Adrenal gland (tissue), 12 donors: ENCODE results near the gene BGN. TPM values are rescaled to one million over a fixed set of nuclear protein-coding genes. Genes with fewer than 3 reads are reported as not detected.
A peak's percentile ranks its signal among the peaks of the same experiment; 100 is the strongest.

Experiments
- DNase-seq, 7 donors: peaks; one replicate each; pipeline ENCODE4 v3.0.0-alpha.2; 2019 to 2020
- H3K27ac ChIP-seq, 5 donors: fragments of 200-600 bp; sonication (generic) in 4 of 5; 1 replicate in 3 of 5; 2 replicates in 2 of 5; pipeline versions ENCODE4 v1.5.1 to v1.8.0; 2016 to 2020; ENCODE audit warnings: mild to moderate bottlenecking in 1 of 5
- H3K27me3 ChIP-seq: fragments of 200-600 bp; 2 replicates; pipeline ENCODE4 v1.8.0; 2021
- H3K36me3 ChIP-seq, 2 donors: fragments of 200-600 bp; replicated peaks in 1 of 2; 1 replicate in 1 of 2; 2 replicates in 1 of 2; pipeline versions ENCODE4 v1.5.1 to v1.8.0; 2018 to 2022
- H3K4me1 ChIP-seq, 2 donors: fragments of 200-600 bp; replicated peaks in 1 of 2; 1 replicate in 1 of 2; 2 replicates in 1 of 2; pipeline versions ENCODE4 v1.5.1 to v1.8.0; 2018 to 2021
- H3K4me3 ChIP-seq, 4 donors: fragments of 200-600 bp; sonication (generic) in 3 of 4; one replicate each; pipeline ENCODE4 v1.5.1; 2016 to 2018
- H3K9me3 ChIP-seq, 3 donors: fragments of 200-600 bp; sonication (generic) in 1 of 3; replicated peaks in 1 of 3; 1 replicate in 2 of 3; 2 replicates in 1 of 3; pipeline versions ENCODE4 v1.5.1 to v1.8.0; 2016 to 2021
- CTCF ChIP-seq, 6 experiments: fragments of 450-650 bp in 4 of 6; fragments of 200-600 bp in 2 of 6; sonication (generic) in 1 of 6; IDR thresholded peaks; 1 replicate in 5 of 6; 2 replicates in 1 of 6; pipeline versions ENCODE4 v1.5.1 to v1.8.0; 2016 to 2021; ENCODE audit warnings: antibody characterized with exemption in 6 of 6, mild to moderate bottlenecking in 2 of 6, moderate library complexity in 1 of 6
- POLR2A ChIP-seq, 2 donors: fragments of 450-650 bp; IDR thresholded peaks; one replicate each; pipeline ENCODE4 v1.6.1; 2017; ENCODE audit warnings: antibody characterized with exemption in 2 of 2, mild to moderate bottlenecking in 2 of 2, moderate library complexity in 1 of 2
- WGBS, 4 donors: extraction: QIAGEN DNeasy Blood & Tissue Kit in 2 of 4; methylation state at CpG; one replicate each; pipeline versions ENCODE4 v1.1.5 to v1.1.7; 2013 to 2017; 5-methylcytosine and 5-hydroxymethylcytosine counted together
- intact Hi-C, 2 donors: fragments of 100-400 bp; cut with DNase I; formaldehyde crosslinking; loops; one replicate each; pipeline versions ENCODE4 v1.14.1 to v1.15.0; 2022 to 2023
- polyA plus RNA-seq, 3 donors: library from polyadenylated mRNA; stranded (reverse); fragments of 200-250 nt in 2 of 3; fragments of 350-450 nt in 1 of 3; fragmentation: Illumina TruSeq in 1 of 3; extraction: RNeasy Lipid Tissue Mini Kit (QIAGEN cat#74804) in 1 of 3; gene quantifications; one replicate each; pipeline ENCODE4 v1.2.3, GENCODE V29; 2013 to 2014
- total RNA-seq, 9 donors: library from RNA; depleted of rRNA in 4 of 9; stranded (reverse); fragments of >200 nt in 4 of 9; fragments of 120-200 nt in 1 of 9; fragmentation: NEBNext Ultra II Directional in 1 of 9; extraction: Animal tissue kit (Norgen Biotek cat#: 25700) in 1 of 9; gene quantifications; one replicate each; pipeline versions ENCODE4 v1.1.0 to v1.2.4, GENCODE V29; 2013 to 2023
- donor health status: healthy with polysubstance abuse.
- donor health status: Bipolar disorder and iron deficiency.
- donor health status: DM: yes; HTN: yes; CAD: no.
- donor health status: DM: no; HTN: no; CAD: no.
- donor health status: DM: no; HTN: no; CAD: no.
- donor health status: DM: yes; HTN: yes; CAD: no.

BGN gene
- total and polyA plus RNA-seq, 12 donors, result 18.9 to 598 (median 247) TPM

GRCh38 chrX:153521034-153521433, 26.3 kb downstream of the BGN start:
- DNase-seq, result peak in 6 of 7 donors; percentile 41 to 70 (median 50)
- TF ChIP-seq POLR2A (IDR thresholded peaks at IDR 0.05) (no peak), CTCF (IDR thresholded peaks at IDR 0.05) (no peak)
- Histone ChIP-seq H3K4me3 (no peak overlapping the region), H3K27ac (peak overlapping the region in 1 of 5 donors; percentile 45), H3K36me3 (no peaks in the 10 kb centered on the region), H3K27me3 (peaks cover 56% of the 10 kb centered on the region), H3K4me1 (no peaks in the 10 kb centered on the region), H3K9me3 (no peaks in the 10 kb centered on the region)
- intact Hi-C loops, result no loop called here
- WGBS, 4 donors, result 25 to 52% (median 49%) methylated on average over 5 to 9 of the region's 9 CpGs; no CpG with 5 or more reads in 1 of the 4 donors

DNA sequence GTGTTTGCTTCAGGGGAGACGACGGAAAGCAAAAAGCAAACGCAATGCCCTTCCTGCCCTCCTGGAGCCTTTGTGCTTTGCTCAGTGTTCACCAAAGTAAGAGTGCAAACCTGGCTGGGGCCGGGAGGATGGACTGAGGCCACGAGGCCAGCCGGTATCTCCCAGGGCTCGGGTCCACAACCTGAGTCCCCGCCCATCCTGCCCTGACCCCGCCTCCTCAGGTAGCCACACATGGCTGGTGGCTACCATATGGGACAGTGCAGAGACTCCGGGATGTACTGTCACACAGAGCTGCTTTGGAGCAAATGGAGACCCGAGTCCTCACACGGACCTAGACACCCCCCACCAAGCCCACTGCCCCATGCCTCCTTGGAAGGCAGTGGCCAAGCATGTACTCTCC, 27.5 kb downstream of the BGN start:
- intact Hi-C loops, result no loop called here
- Histone ChIP-seq H3K36me3 (no peaks in the 10 kb centered on the region), H3K4me3 (no peak overlapping the region), H3K27me3 (peaks cover 48% of the 10 kb centered on the region), H3K4me1 (no peaks in the 10 kb centered on the region), H3K27ac (no peak overlapping the region), H3K9me3 (no peaks in the 10 kb centered on the region)
- no peak for DNase-seq
- TF ChIP-seq CTCF (IDR thresholded peaks at IDR 0.05), result no peak
- no peak for TF ChIP-seq POLR2A (IDR thresholded peaks at IDR 0.05)
- WGBS, 4 donors, result 55 to 75% (median 56%) methylated on average over 8 to 12 of the region's 12 CpGs; no CpG with 5 or more reads in 1 of the 4 donors

- DNase-seq, result no peak
- TF ChIP-seq POLR2A (IDR thresholded peaks at IDR 0.05), result no peak
- TF ChIP-seq CTCF (IDR thresholded peaks at IDR 0.05), result no peak
- H3K27me3 ChIP-seq, result peaks cover 40% of the 10 kb centered on the region
- H3K9me3 ChIP-seq, result no peaks in the 10 kb centered on the region
- no peaks in the 10 kb centered on the region for H3K36me3 ChIP-seq
- H3K4me3 ChIP-seq, result no peak overlapping the region
- no peaks in the 10 kb centered on the region for H3K4me1 ChIP-seq
- 75 to 87% (median 79%) methylated on average over 7 of the region's 7 CpGs for WGBS, 4 donors
- no peak overlapping the region for H3K27ac ChIP-seq
- intact Hi-C loops, result no loop called here
Observed at GRCh38 chrX:153523269-153523668, 28.5 kb downstream of the BGN start.

- no peak overlapping the region for H3K4me3 ChIP-seq
- TF ChIP-seq CTCF (IDR thresholded peaks at IDR 0.05) (no peak), POLR2A (IDR thresholded peaks at IDR 0.05) (no peak)
- no peaks in the 10 kb centered on the region for H3K9me3 ChIP-seq
- DNase-seq, result no peak
- H3K27ac ChIP-seq, result no peak overlapping the region
- H3K4me1 ChIP-seq, result no peaks in the 10 kb centered on the region
- H3K36me3 ChIP-seq, result no peaks in the 10 kb centered on the region
- 82 to 100% (median 89%) methylated on average over 2 to 3 of the region's 3 CpGs for WGBS, 4 donors
- H3K27me3 ChIP-seq, result peaks cover 36% of the 10 kb centered on the region
- intact Hi-C loops, result no loop called here
Observed at GRCh38 chrX:153524234-153524633, 29.5 kb downstream of the BGN start.
